Lower lobe of right lung (tissue), 2 donors: ENCODE results near the gene HES3. TPM values are rescaled to one million over a fixed set of nuclear protein-coding genes. Genes with fewer than 3 reads are reported as not detected.

Source experiments
- ATAC-seq, 2 donors: fragments of 200-7000 bp; cut with Tn5 transposase; one replicate each; pipeline ENCODE4 v1.9.1; 2020 to 2022; ENCODE audit warnings: mild to moderate bottlenecking in 2 of 2, moderate library complexity in 2 of 2
- DNase-seq: peaks from one replicate; pipeline ENCODE4 v3.0.0-alpha.2; 2020
- H3K27ac ChIP-seq: fragments of 200-600 bp; one replicate; pipeline ENCODE4 v1.8.0; 2022
- H3K27me3 ChIP-seq: fragments of 200-600 bp; one replicate; pipeline ENCODE4 v1.8.0; 2022; ENCODE audit warnings: low read depth
- H3K36me3 ChIP-seq: fragments of 200-600 bp; one replicate; pipeline ENCODE4 v1.8.0; 2022; ENCODE audit warnings: mild to moderate bottlenecking
- H3K4me1 ChIP-seq: fragments of 200-600 bp; one replicate; pipeline ENCODE4 v1.8.0; 2022
- H3K4me3 ChIP-seq: fragments of 200-600 bp; one replicate; pipeline ENCODE4 v1.8.0; 2022; ENCODE audit warnings: mild to moderate bottlenecking
- H3K9me3 ChIP-seq: fragments of 200-600 bp; one replicate; pipeline ENCODE4 v1.8.0; 2022
- CTCF ChIP-seq: fragments of 200-600 bp; IDR thresholded peaks from one replicate; pipeline ENCODE4 v1.8.0; 2022; ENCODE audit warnings: antibody characterized with exemption, mild to moderate bottlenecking
- intact Hi-C: fragments of 100-400 bp; cut with DNase I; formaldehyde crosslinking; loops from one replicate; pipeline ENCODE4 v1.11.0; 2022
- total RNA-seq: library from RNA; stranded (reverse); fragmentation: NEBNext Ultra II Directional; extraction: Animal tissue kit (Norgen Biotek cat#: 25700); gene quantifications from one replicate; pipeline ENCODE4 v1.2.1, GENCODE V29; 2021
- donor health status: DM: no; HTN: yes; CAD: no; lungs with severe emphysema.

Gene HES3
- total RNA-seq, 1 donor from 2014 or later, result not detected

GRCh38 chr1:6269296-6269695 is 25.3 kb downstream of the HES3 start:
- H3K27me3 ChIP-seq, result no peaks in the 10 kb centered on the region
- no peak for ATAC-seq

GRCh38 chr1:6269720-6270400 is 25.9 kb downstream of the HES3 start:
- Histone ChIP-seq H3K9me3 (no peaks in the 10 kb centered on the region), H3K4me1 (no peaks in the 10 kb centered on the region), H3K4me3 (no peak overlapping the region), H3K27ac (no peak overlapping the region), H3K36me3 (no peaks in the 10 kb centered on the region), H3K27me3 (no peaks in the 10 kb centered on the region)
- no peak for TF ChIP-seq CTCF
- ATAC-seq (no peak), DNase-seq (no peak)
- intact Hi-C loops, result no loop called here

More at GRCh38 chr1:6269296-6269695, 25.3 kb downstream of the HES3 start:
- intact Hi-C loops, result no loop called here
- TF ChIP-seq CTCF, result no peak
- Histone ChIP-seq H3K9me3 (no peaks in the 10 kb centered on the region), H3K36me3 (no peaks in the 10 kb centered on the region), H3K27ac (no peak overlapping the region), H3K4me1 (no peaks in the 10 kb centered on the region), H3K4me3 (no peak overlapping the region)
- DNase-seq, result no peak

DNA sequence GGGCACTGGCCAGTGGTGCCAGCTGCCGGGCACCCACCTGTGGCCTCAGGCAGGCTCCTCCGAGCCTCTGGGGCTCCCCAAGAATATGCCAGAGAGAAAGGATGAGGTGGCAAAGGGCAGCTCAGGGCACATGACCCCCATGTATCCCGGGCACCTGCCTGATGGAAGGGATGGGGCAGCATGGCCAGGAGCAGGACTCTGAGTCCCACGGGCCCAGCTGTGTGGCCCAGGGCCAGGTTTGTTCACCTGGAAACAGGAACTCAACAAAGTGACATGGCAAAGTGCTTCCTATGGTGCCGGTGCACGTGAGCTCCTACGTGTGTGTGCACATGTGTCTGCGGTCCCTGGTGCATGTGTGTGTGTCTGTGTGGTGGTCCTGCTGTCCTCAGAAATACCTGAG is 26.4 kb downstream of the HES3 start:
- H3K27ac ChIP-seq, result no peak overlapping the region
- no peaks in the 10 kb centered on the region for H3K36me3 ChIP-seq
- no peak for DNase-seq
- no peaks in the 10 kb centered on the region for H3K27me3 ChIP-seq
- no peaks in the 10 kb centered on the region for H3K9me3 ChIP-seq
- no peak for ATAC-seq
- intact Hi-C loops, result no loop called here
- no peak for TF ChIP-seq CTCF
- no peaks in the 10 kb centered on the region for H3K4me1 ChIP-seq
- H3K4me3 ChIP-seq, result no peak overlapping the region

GRCh38 chr1:6271006-6271405 is 27.0 kb downstream of the HES3 start:
- no peaks in the 10 kb centered on the region for H3K27me3 ChIP-seq
- peaks cover 6% of the 10 kb centered on the region for H3K4me1 ChIP-seq
- no peak for TF ChIP-seq CTCF
- no peak for ATAC-seq
- H3K4me3 ChIP-seq, result no peak overlapping the region
- intact Hi-C loops, result no loop called here
- DNase-seq, result no peak
- no peak overlapping the region for H3K27ac ChIP-seq
- H3K9me3 ChIP-seq, result no peaks in the 10 kb centered on the region
- H3K36me3 ChIP-seq, result no peaks in the 10 kb centered on the region

DNA sequence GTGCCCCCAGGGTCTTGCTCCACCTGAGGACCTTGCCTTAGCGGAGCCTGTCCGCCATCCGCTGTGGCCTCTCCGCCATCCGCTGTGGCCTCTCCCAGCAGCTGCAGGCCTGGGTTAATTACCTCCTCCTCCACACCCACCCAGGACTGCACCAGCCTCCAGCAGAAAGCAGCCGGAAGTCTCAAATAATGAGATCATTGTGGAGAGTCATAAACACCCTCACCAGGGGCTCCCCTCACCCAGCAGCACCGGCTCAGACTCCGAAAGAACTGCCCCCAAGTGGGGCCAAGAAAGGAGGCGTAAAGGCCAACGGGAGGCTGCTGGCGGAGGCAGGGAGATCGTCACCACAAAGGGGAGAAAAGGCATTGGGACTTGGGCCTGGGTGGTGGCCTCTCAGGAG is 27.6 kb downstream of the HES3 start:
- TF ChIP-seq CTCF, result no peak
- intact Hi-C loops, result no loop called here
- no peaks in the 10 kb centered on the region for H3K9me3 ChIP-seq
- no peak overlapping the region for H3K4me3 ChIP-seq
- H3K36me3 ChIP-seq, result no peaks in the 10 kb centered on the region
- H3K4me1 ChIP-seq, result peaks cover 9% of the 10 kb centered on the region
- DNase-seq (no peak), ATAC-seq (no peak)
- H3K27ac ChIP-seq, result no peak overlapping the region
- no peaks in the 10 kb centered on the region for H3K27me3 ChIP-seq
